GM12865 (cell line): ENCODE measurements around the gene SCAF4.
"Not testable (repeated sequence)": the region's sequence is repeated elsewhere in the genome, so short reads cannot be mapped to it uniquely, and the experiment has no call there.

Experiments
- DNase-seq: peaks from one replicate; pipeline ENCODE4 v3.0.0; 2010; ENCODE audit warnings: low read depth
- H3K4me3 ChIP-seq: 2 replicates; pipeline ENCODE4 v1.5.1; 2011; ENCODE audit warnings: mild to moderate bottlenecking, low read depth, low read length, control low read depth
- CTCF ChIP-seq: IDR thresholded peaks from 2 replicates; pipeline ENCODE4 v1.5.1; 2011; ENCODE audit warnings: low read length, control low read depth, low read depth, inconsistent platforms; ENCODE audit not compliant: insufficient read depth; ENCODE audit errors: missing control alignments

The SCAF4 gene

DNA sequence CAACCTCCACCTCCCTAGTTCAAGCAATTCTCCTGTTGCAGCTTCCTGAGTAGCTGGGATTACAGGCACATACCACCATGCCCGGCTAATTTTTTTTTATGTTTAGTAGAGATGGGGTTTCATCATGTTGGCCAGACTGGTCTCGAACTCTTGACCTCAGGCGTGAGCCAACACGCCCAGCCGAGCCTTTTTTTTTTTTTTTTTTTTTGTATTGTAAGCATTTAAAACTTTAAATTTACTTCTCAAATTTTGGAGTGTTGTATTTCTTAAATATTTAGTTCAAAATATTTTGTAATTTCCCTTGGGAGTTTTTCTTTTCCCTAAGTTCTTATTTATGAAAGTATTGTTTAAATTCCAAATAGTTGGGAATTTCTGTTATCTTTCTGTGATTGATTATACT is 9.2 kb upstream of the SCAF4 start:
- DNase-seq, result no peak
- TF ChIP-seq CTCF, result no peak
- H3K4me3 ChIP-seq, result no peak overlapping the region

DNA sequence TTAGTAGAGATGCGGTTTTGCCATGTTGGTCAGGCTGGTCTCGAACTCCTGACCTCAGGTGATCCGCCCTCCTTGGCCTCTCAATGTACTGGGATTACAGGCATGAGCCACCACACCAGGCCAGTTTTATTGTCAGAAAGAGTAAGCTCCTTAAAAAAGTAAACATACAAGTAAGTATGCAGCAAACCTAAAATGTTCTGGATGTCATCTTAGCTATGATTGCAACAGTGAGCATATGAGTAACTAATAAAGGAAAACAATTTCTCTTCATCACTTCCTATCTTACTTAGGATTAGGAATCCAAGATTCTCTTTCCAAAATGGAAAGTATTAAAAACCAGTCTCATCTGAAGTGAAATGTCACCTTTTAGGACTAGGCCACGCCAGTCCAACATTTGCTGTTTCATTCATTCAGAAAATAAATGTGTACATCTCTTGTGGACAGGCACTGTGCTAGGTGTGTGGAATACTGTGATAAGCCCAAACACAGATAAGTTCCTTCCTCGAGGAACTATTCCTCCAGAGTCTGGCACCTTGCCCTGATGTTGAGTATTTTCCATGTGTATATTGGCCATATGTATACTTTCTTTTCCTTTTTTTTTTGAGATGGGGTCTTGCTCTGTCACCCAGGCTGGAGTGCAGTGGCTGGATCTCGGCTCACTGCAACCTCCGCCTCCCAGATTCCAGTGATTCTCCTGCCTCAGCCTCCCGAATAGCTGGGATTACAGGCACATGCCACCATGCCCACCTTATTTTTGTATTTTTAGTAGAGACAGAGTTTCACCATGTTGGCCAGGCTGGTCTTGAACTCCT is 5.9 kb upstream of the SCAF4 start:
- not testable (repeated sequence) for DNase-seq, H3K4me3 ChIP-seq

GRCh38 chr21:31735511-31735992 is 3.6 kb upstream of the SCAF4 start:
- no peak for TF ChIP-seq CTCF

GRCh38 chr21:31733551-31734149 is 1.7 kb upstream of the SCAF4 start:
- DNase-seq, result peak; percentile 52
- H3K4me3 ChIP-seq, result peak overlapping the region; percentile 25; the same call in 1 of the 2 replicates
- no peak for TF ChIP-seq CTCF

More at GRCh38 chr21:31735511-31735992, 3.6 kb upstream of the SCAF4 start:
- H3K4me3 ChIP-seq, result no peak overlapping the region
- no peak for DNase-seq

DNA sequence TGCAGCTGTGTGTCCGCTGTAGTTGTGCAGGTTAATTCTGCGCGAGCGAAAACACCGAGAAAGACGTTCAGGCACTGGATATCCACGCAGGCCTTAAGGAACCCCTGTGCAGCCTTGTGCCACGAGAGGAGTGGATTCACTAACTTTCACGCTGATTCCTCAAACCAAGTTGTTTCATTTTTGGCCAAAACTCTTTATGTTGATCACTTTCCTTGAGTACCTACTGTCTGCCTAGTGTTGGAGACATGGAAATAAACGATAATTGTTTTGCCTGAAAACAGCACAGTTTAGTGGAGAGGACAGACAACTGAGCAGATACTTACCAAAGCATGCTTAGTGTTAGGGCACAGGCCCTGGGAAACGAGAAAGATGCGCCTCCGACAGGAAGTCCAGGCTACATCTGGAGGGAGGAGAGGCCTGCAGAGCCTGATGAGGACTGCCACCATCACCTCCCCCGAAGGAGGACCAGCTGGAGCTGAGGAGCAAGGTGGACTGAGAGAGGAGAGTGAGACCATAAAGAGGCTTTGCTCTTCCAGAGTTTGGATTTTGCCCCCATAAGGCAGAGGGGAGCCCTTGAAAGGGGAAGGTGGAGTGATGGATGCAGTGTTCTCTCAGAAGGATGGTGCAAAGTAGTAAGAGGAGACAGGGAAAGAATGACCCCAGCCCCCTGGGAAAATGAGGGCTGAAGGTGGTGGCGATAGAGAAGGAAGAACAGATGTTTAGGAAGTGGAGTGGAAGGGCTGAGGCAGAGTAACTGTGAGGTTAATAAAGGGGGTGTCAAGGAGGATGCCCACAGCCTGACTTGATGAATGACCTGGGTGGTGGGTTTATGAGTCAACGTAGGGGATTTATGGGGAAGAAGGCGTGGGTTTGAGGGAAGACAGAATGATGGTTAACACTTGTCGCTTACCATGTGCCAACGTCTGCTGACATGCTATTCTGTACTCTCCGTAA is 956 bp upstream of the SCAF4 start:
- peak; percentile 53 for DNase-seq
- TF ChIP-seq CTCF, result no peak

DNA sequence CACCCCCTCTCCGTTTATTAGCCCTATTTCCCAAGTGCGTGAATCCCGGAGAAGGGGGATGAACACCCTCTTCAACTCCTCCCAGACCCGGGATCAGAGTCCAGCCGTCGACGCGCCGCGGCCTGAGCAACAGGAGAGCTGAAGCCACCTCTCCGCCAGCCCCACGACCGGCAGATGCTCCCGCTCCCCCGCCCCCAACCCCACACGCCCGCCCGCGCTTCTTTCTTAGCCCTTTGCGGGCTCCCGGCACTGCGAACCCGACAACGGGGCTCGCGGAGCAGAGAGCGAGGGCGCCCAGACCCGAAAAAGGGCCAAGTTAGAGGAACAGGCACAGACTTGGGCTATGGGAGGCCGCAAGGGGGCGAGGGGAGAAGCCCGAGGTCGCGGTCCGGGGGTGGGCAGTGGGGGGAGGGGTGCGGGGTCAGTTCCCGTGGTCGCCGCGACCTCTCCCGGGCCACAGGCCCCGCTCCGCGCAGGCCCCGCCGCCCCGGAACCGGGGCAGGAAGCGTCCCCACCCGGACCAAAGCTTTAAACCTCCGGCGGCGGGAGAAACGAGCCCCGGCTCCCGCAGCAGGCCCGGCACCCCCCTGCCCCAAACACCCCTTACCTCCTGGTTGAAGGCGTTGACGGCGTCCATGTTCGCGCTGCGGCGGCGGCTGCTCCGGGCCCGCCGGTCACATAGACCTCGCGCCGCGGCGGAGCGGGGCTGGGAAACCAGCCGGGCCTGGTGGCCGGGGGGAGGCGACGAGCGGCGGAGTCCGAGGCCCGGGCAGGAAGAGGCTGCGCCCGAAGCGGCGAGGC is 662 bp downstream of the SCAF4 start:
- TF ChIP-seq CTCF, result peak; percentile 18
- peak overlapping the region; percentile 62 for H3K4me3 ChIP-seq
- peak; percentile 54 for DNase-seq

More for the DNA sequence above, 956 bp upstream of the SCAF4 start:
- H3K4me3 ChIP-seq, result peak overlapping the region; percentile 60
